Measurements from ENCODE around the gene C19orf81. TPM values are rescaled to one million over a fixed set of nuclear protein-coding genes. Genes with fewer than 3 reads are reported as not detected.
"Not testable (repeated sequence)": the region's sequence is repeated elsewhere in the genome, so short reads cannot be mapped to it uniquely, and the experiment has no call there.

C19orf81 gene
- polyA plus RNA-seq, 2 donors, result 0.15 TPM; not detected in 1

DNA sequence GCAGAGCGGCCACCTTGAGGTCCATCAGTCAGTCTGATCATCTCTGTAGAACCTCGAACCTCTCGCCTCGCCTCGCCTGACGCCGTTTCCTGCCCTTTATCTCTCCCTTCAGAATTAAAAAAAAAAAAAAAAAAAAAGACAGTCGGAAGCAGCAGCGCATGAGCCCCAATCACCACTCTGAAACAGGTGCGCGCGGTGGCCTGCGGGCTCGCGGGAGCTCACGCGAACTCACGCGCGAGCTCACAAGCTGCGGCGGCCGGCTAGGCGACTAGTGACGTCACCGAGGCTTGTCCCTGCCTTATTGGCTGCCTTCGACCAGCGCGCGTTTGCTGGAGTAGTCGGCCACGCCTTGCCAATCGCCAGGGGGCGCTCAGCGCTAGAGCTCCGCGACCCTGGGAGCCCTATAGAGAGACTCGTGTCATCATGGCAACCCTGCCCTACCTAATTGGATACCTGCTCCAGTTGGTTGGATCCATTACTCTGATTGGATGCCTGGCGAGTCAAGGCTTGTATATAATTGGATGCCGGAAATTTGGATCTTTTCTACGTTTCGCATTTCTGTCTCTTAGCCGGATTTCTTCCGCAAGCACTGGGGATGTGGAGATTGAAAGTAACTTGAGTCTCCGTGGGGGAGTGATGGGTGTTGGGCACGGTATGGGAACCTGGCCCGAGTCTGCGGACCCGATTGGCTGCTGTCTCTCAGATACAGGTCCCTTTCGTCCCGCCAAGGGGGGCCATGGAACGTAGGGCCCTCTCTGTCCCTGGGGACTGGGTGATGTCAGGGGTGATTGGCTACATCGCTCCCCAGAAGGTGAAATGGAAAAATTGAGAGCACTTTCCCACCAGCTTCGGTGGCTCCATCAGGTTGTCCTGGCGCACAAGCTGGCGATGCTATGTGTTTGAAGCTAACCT is 41.1 kb upstream of the C19orf81 start:
- WGBS, 2 donors, result 21 to 22% methylated on average over 56 of the region's 56 CpGs
- no peak overlapping the region for H3K27ac ChIP-seq (ENCODE audit: low read depth in 2 of 2, low read length in 1 of 2)
- H3K4me1 ChIP-seq (ENCODE audit: control insufficient read depth in 2 of 2, insufficient read depth in 2 of 2, low read length in 1 of 2), result no peaks in the 10 kb centered on the region
- no peaks in the 10 kb centered on the region for H3K36me3 ChIP-seq (ENCODE audit: control insufficient read depth in 2 of 2, insufficient read depth in 2 of 2, low read length in 1 of 2)
- H3K27me3 ChIP-seq (ENCODE audit: control insufficient read depth in 1 of 2, insufficient read depth in 2 of 2, low read length in 2 of 2), result no peaks in the 10 kb centered on the region
- H3K4me3 ChIP-seq (ENCODE audit: low read depth in 1 of 2, low read length in 2 of 2), result no peak overlapping the region
- peaks cover 0 to 16% of the 10 kb centered on the region in 2 donors for H3K9me3 ChIP-seq (ENCODE audit: control insufficient read depth in 2 of 2, insufficient read depth in 1 of 2, low read depth in 1 of 2, low read length in 1 of 2)

GRCh38 chr19:50612504-50613404 is 36.5 kb upstream of the C19orf81 start:
- H3K4me1 ChIP-seq (ENCODE audit: control insufficient read depth in 2 of 2, insufficient read depth in 2 of 2, low read length in 1 of 2); H3K4me3 ChIP-seq (ENCODE audit: low read depth in 1 of 2, low read length in 2 of 2); H3K27me3 ChIP-seq (ENCODE audit: control insufficient read depth in 1 of 2, insufficient read depth in 2 of 2, low read length in 2 of 2); H3K36me3 ChIP-seq (ENCODE audit: control insufficient read depth in 2 of 2, insufficient read depth in 2 of 2, low read length in 1 of 2); H3K9me3 ChIP-seq (ENCODE audit: control insufficient read depth in 2 of 2, insufficient read depth in 1 of 2, low read depth in 1 of 2, low read length in 1 of 2); H3K27ac ChIP-seq (ENCODE audit: low read depth in 2 of 2, low read length in 1 of 2): not testable (repeated sequence)
- 64 to 79% methylated on average over 11 of the region's 11 CpGs for WGBS, 2 donors

GRCh38 chr19:50618379-50618778 is 30.9 kb upstream of the C19orf81 start:
- H3K36me3 ChIP-seq (ENCODE audit: control insufficient read depth in 2 of 2, insufficient read depth in 2 of 2, low read length in 1 of 2); H3K27me3 ChIP-seq (ENCODE audit: control insufficient read depth in 1 of 2, insufficient read depth in 2 of 2, low read length in 2 of 2); H3K27ac ChIP-seq (ENCODE audit: low read depth in 2 of 2, low read length in 1 of 2); H3K4me1 ChIP-seq (ENCODE audit: control insufficient read depth in 2 of 2, insufficient read depth in 2 of 2, low read length in 1 of 2); H3K4me3 ChIP-seq (ENCODE audit: low read depth in 1 of 2, low read length in 2 of 2); H3K9me3 ChIP-seq (ENCODE audit: control insufficient read depth in 2 of 2, insufficient read depth in 1 of 2, low read depth in 1 of 2, low read length in 1 of 2): not testable (repeated sequence)
- 78 to 89% methylated on average over 4 of the region's 5 CpGs for WGBS, 2 donors

DNA sequence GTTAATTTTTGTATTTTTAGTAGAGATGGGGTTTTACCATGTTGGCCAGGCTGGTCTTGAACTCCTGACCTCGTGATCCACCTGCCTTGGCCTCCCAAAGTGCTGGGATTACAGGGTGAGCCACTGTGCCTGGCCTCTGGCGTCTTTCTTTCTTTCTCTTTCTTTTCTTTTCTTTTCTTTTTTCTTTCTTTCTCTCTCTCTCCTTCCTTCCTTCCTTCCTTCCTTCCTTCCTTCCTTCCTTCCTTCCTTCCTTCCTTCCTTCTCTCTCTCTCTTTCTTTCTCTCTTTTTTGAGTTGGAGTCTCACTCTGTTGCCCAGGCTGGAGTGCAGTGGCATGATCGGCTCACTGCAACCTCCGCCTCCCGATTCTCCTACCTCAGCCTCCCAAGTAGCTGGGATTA is 30.1 kb upstream of the C19orf81 start:
- not testable (repeated sequence) for H3K4me1 ChIP-seq (ENCODE audit: control insufficient read depth in 2 of 2, insufficient read depth in 2 of 2, low read length in 1 of 2); H3K36me3 ChIP-seq (ENCODE audit: control insufficient read depth in 2 of 2, insufficient read depth in 2 of 2, low read length in 1 of 2); H3K4me3 ChIP-seq (ENCODE audit: low read depth in 1 of 2, low read length in 2 of 2); H3K9me3 ChIP-seq (ENCODE audit: control insufficient read depth in 2 of 2, insufficient read depth in 1 of 2, low read depth in 1 of 2, low read length in 1 of 2); H3K27ac ChIP-seq (ENCODE audit: low read depth in 2 of 2, low read length in 1 of 2); H3K27me3 ChIP-seq (ENCODE audit: control insufficient read depth in 1 of 2, insufficient read depth in 2 of 2, low read length in 2 of 2)
- 81% methylated on average over 5 of the region's 5 CpGs for WGBS, 2 donors

DNA sequence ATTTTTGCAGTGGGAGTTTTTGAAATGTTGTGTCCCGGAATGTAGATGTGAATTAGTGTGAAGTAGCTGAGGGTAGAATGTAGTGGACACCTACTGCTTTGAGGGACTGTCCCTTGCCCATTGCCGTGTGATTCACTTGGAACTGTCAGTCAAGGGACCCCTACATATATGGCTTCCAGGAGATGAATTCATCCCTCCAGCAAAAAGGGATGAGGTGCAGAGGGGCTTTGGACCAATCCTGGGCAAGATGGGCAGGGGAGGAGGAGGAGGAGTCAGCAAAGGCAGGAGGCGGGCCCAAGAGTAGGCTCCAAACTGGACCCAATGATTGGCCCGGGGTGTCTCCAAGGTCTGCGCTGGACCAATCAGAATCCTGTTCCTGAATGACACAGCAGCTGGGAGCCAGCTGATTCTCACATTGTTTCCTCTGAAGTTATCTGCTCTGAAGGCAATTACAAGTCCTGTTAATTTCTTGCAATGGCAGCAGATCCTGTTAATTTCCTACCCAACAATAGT is 28.8 kb upstream of the C19orf81 start:
- H3K27ac ChIP-seq (ENCODE audit: low read depth in 2 of 2, low read length in 1 of 2); H3K4me3 ChIP-seq (ENCODE audit: low read depth in 1 of 2, low read length in 2 of 2); H3K9me3 ChIP-seq (ENCODE audit: control insufficient read depth in 2 of 2, insufficient read depth in 1 of 2, low read depth in 1 of 2, low read length in 1 of 2); H3K4me1 ChIP-seq (ENCODE audit: control insufficient read depth in 2 of 2, insufficient read depth in 2 of 2, low read length in 1 of 2); H3K36me3 ChIP-seq (ENCODE audit: control insufficient read depth in 2 of 2, insufficient read depth in 2 of 2, low read length in 1 of 2); H3K27me3 ChIP-seq (ENCODE audit: control insufficient read depth in 1 of 2, insufficient read depth in 2 of 2, low read length in 2 of 2): not testable (repeated sequence)
- WGBS, 2 donors, result 76 to 91% methylated on average over 4 of the region's 5 CpGs

- Histone ChIP-seq H3K4me1 (ENCODE audit: control insufficient read depth in 2 of 2, insufficient read depth in 2 of 2, low read length in 1 of 2) (no peaks in the 10 kb centered on the region), H3K36me3 (ENCODE audit: control insufficient read depth in 2 of 2, insufficient read depth in 2 of 2, low read length in 1 of 2) (no peaks in the 10 kb centered on the region), H3K27me3 (ENCODE audit: control insufficient read depth in 1 of 2, insufficient read depth in 2 of 2, low read length in 2 of 2) (no peaks in the 10 kb centered on the region), H3K27ac (ENCODE audit: low read depth in 2 of 2, low read length in 1 of 2) (no peak overlapping the region), H3K4me3 (ENCODE audit: low read depth in 1 of 2, low read length in 2 of 2) (no peak overlapping the region), H3K9me3 (ENCODE audit: control insufficient read depth in 2 of 2, insufficient read depth in 1 of 2, low read depth in 1 of 2, low read length in 1 of 2) (no peaks in the 10 kb centered on the region)
- WGBS, 2 donors, result 91 to 92% methylated on average over 44 of the region's 44 CpGs
Measured at GRCh38 chr19:50624949-50625600, 24.2 kb upstream of the C19orf81 start.

DNA sequence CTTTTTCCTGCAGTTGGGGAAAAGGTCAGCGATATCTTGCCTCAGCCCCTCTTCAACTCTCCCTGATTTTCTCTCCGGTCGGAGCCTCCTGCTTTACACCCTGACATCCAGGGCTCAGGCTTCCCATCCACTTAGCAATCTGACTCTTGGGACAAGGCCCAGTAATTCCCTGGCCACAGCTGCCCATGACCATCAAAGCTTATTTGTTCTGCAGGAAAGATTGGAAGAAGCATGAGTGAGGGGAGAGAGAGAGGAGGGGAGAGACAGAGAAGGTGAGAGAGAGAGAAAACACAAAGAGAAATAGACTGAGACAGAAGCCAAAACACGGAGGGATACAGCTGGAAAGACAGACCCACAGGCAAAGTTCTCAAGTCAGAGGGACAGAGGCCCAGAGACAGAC is 23.2 kb upstream of the C19orf81 start:
- WGBS, 2 donors, result 69 to 81% methylated on average over 4 of the region's 4 CpGs
- no peaks in the 10 kb centered on the region for H3K27me3 ChIP-seq (ENCODE audit: control insufficient read depth in 1 of 2, insufficient read depth in 2 of 2, low read length in 2 of 2)
- H3K27ac ChIP-seq (ENCODE audit: low read depth in 2 of 2, low read length in 1 of 2), result no peak overlapping the region
- no peak overlapping the region for H3K4me3 ChIP-seq (ENCODE audit: low read depth in 1 of 2, low read length in 2 of 2)
- H3K36me3 ChIP-seq (ENCODE audit: control insufficient read depth in 2 of 2, insufficient read depth in 2 of 2, low read length in 1 of 2), result no peaks in the 10 kb centered on the region
- H3K4me1 ChIP-seq (ENCODE audit: control insufficient read depth in 2 of 2, insufficient read depth in 2 of 2, low read length in 1 of 2), result no peaks in the 10 kb centered on the region
- no peaks in the 10 kb centered on the region for H3K9me3 ChIP-seq (ENCODE audit: control insufficient read depth in 2 of 2, insufficient read depth in 1 of 2, low read depth in 1 of 2, low read length in 1 of 2)

DNA sequence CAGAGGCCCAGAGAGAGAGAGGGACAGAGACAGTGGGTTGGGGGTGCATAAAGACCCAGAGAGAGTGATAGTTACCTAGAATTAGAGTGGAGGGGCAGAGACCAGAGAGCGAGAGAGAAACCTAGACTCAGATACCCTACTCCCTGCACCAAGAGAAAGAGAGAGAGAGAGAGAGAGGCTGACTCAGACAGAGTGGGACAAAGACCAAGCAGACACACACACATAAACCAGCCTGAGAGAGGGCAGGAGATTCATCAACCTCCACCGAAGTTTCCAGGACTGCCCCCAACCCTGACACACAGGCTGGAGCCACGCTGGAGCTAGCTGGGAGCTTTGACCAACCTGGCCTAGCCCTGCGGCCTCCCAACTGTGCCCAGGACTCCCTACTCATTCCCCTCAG is 22.4 kb upstream of the C19orf81 start:
- no peak overlapping the region for H3K27ac ChIP-seq (ENCODE audit: low read depth in 2 of 2, low read length in 1 of 2)
- WGBS, 2 donors, result 51 to 66% methylated on average over 4 of the region's 4 CpGs
- no peak overlapping the region for H3K4me3 ChIP-seq (ENCODE audit: low read depth in 1 of 2, low read length in 2 of 2)
- H3K9me3 ChIP-seq (ENCODE audit: control insufficient read depth in 2 of 2, insufficient read depth in 1 of 2, low read depth in 1 of 2, low read length in 1 of 2), result no peaks in the 10 kb centered on the region
- no peaks in the 10 kb centered on the region for H3K36me3 ChIP-seq (ENCODE audit: control insufficient read depth in 2 of 2, insufficient read depth in 2 of 2, low read length in 1 of 2)
- no peaks in the 10 kb centered on the region for H3K4me1 ChIP-seq (ENCODE audit: control insufficient read depth in 2 of 2, insufficient read depth in 2 of 2, low read length in 1 of 2)
- no peaks in the 10 kb centered on the region for H3K27me3 ChIP-seq (ENCODE audit: control insufficient read depth in 1 of 2, insufficient read depth in 2 of 2, low read length in 2 of 2)

GRCh38 chr19:50628146-50628545 is 21.1 kb upstream of the C19orf81 start:
- Histone ChIP-seq H3K36me3 (ENCODE audit: control insufficient read depth in 2 of 2, insufficient read depth in 2 of 2, low read length in 1 of 2) (no peaks in the 10 kb centered on the region), H3K9me3 (ENCODE audit: control insufficient read depth in 2 of 2, insufficient read depth in 1 of 2, low read depth in 1 of 2, low read length in 1 of 2) (no peaks in the 10 kb centered on the region), H3K27me3 (ENCODE audit: control insufficient read depth in 1 of 2, insufficient read depth in 2 of 2, low read length in 2 of 2) (no peaks in the 10 kb centered on the region), H3K4me1 (ENCODE audit: control insufficient read depth in 2 of 2, insufficient read depth in 2 of 2, low read length in 1 of 2) (no peaks in the 10 kb centered on the region), H3K27ac (ENCODE audit: low read depth in 2 of 2, low read length in 1 of 2) (no peak overlapping the region), H3K4me3 (ENCODE audit: low read depth in 1 of 2, low read length in 2 of 2) (no peak overlapping the region)
- 85 to 88% methylated on average over 5 of the region's 5 CpGs for WGBS, 2 donors
